Measurements from ENCODE around the gene SLC23A2. TPM values are rescaled to one million over a fixed set of nuclear protein-coding genes. Genes with fewer than 3 reads are reported as not detected.

Gene SLC23A2
- total RNA-seq, 1 experiment from 2014 or later, result 16.3 TPM

GRCh38 chr20:4853757-4854560 is 147.4 kb downstream of the SLC23A2 start:
- H3K4me1 ChIP-seq (ENCODE audit: control insufficient read depth in 1 of 2, insufficient read depth in 2 of 2, low read length in 2 of 2), result no peaks in the 10 kb centered on the region
- TF ChIP-seq ZFX (IDR thresholded peaks at IDR 0.05), result no peak
- no peak for TF ChIP-seq REST (IDR thresholded peaks at IDR 0.05; ENCODE audit: low read depth)
- no peak for TF ChIP-seq TCF7L2 (IDR thresholded peaks at IDR 0.05; ENCODE audit: borderline replicate concordance, extremely low read depth, insufficient read depth, insufficient read length)
- TF ChIP-seq POLR2A (IDR thresholded peaks at IDR 0.05; ENCODE audit: borderline replicate concordance, extremely low read depth, insufficient read depth, insufficient read length), result no peak
- no peak for TF ChIP-seq RAD21 (IDR thresholded peaks at IDR 0.05; ENCODE audit: low read depth)
- no peak for TF ChIP-seq JUND (IDR thresholded peaks at IDR 0.05)
- no peak for TF ChIP-seq FOSL1 (IDR thresholded peaks at IDR 0.05; ENCODE audit: low read depth)
- TF ChIP-seq ZNF274 (IDR thresholded peaks at IDR 0.05; ENCODE audit: low read depth, low read length), result no peak
- TF ChIP-seq ZBTB33 (IDR thresholded peaks at IDR 0.05; ENCODE audit: extremely low read depth, insufficient replicate concordance, low read length), result no peak
- DNase-seq (ENCODE audit: low read depth, low spot score) (no peak), ATAC-seq (no peak)
- no peaks in the 10 kb centered on the region for H3K27me3 ChIP-seq (ENCODE audit: insufficient read depth, low read length)
- no peaks in the 10 kb centered on the region for H3K79me2 ChIP-seq (ENCODE audit: insufficient read depth, low read length)
- TSS peak; percentile 10 for BruUV-seq (replicated peaks)
- H3K9me2 ChIP-seq (ENCODE audit: insufficient read depth), result no peaks in the 10 kb centered on the region
- ChIA-PET POLR2A (no interaction called here), CTCF (no interaction called here), RAD21 (ENCODE audit: low non-redundant PET in 1 of 2, low total read pairs in 2 of 2, uncharacterized antibody in 2 of 2, unreplicated experiment in 2 of 2) (no interaction called here)
- peaks cover 2 to 7% of the 10 kb centered on the region in 2 experiments; a peak in 2 of 4 replicates for H3K36me3 ChIP-seq (ENCODE audit: control insufficient read depth in 1 of 2, insufficient read depth in 2 of 2, low read length in 2 of 2)
- H2AFZ ChIP-seq (ENCODE audit: low read depth, low read length, poor library complexity, severe bottlenecking), result no peak overlapping the region
- no peak overlapping the region for H3K4me2 ChIP-seq (ENCODE audit: low read length)
- intact Hi-C loops (cut with micrococcal nuclease), result no loop called here
- no peak overlapping the region for H3K4me3 ChIP-seq (replicated peaks in 1 of 2; ENCODE audit: low read depth in 1 of 2, low read length in 2 of 2)
- no peaks in the 10 kb centered on the region for H3K9me3 ChIP-seq (ENCODE audit: control insufficient read depth in 1 of 2, insufficient read depth in 1 of 2, low read depth in 1 of 2, low read length in 2 of 2)
- no peak overlapping the region for H3K9ac ChIP-seq (ENCODE audit: low read length)
- H4K20me1 ChIP-seq (ENCODE audit: insufficient read depth), result no peaks in the 10 kb centered on the region
- H3K27ac ChIP-seq (ENCODE audit: low read depth, low read length), result no peak overlapping the region
